Measurements from ENCODE around the gene CACTIN. TPM values are rescaled to one million over a fixed set of nuclear protein-coding genes. Genes with fewer than 3 reads are reported as not detected.

CACTIN gene
- total and polyA plus RNA-seq, 2 of the 8 experiments (the other 6 are each of a cell fraction or from before 2014, with no cell fraction given) = 25.8 to 29.9 TPM

DNA sequence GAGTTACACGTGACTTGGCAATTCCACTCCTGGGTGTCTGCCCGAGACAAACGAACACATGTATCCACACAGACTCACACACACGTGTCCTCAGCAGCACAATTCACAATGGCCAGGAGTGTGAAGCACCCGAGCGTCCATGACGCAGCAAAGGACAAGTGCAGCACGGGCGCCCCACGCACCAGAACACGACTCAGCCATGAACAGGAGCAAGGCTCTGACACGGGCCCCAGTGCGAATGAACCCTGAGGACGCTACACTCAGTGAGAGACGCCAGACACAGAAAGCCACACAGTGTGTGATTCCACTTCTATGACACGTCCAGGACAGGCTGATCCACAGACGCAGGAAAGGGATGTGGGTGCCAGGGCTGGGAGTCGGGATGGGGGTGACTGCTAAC, 37.2 kb upstream of the CACTIN start:
- no peak overlapping the region for H3K4me3 ChIP-seq (ENCODE audit: extremely low read depth in 1 of 4, insufficient read depth in 2 of 4, low read depth in 3 of 4, low read length in 4 of 4)
- no peak for TF ChIP-seq SRF (IDR thresholded peaks at IDR 0.05; ENCODE audit: low read depth, low read length)
- TF ChIP-seq SIRT6 (IDR thresholded peaks at IDR 0.05; ENCODE audit: low read length) = no peak
- TF ChIP-seq CTBP2 (IDR thresholded peaks at IDR 0.05; ENCODE audit: borderline replicate concordance, insufficient read depth, insufficient read length, low read length) = no peak
- TF ChIP-seq POLR2A (IDR thresholded peaks at IDR 0.05; ENCODE audit: control extremely low read depth in 1 of 2, low read depth in 2 of 2, low read length in 2 of 2) = no peak
- TF ChIP-seq HDAC6 (IDR thresholded peaks at IDR 0.05; ENCODE audit: low read depth, low read length) = no peak
- no peak for TF ChIP-seq JUND (IDR thresholded peaks at IDR 0.05; ENCODE audit: low read length)
- TF ChIP-seq SP4 (IDR thresholded peaks at IDR 0.05; ENCODE audit: low read length) = no peak
- TF ChIP-seq BCL11A (IDR thresholded peaks at IDR 0.05; ENCODE audit: low read depth in 2 of 2, low read length in 2 of 2) = no peak
- TF ChIP-seq CHD2 (IDR thresholded peaks at IDR 0.05; ENCODE audit: low read length) = no peak
- TF ChIP-seq POLR2AphosphoS5 (IDR thresholded peaks at IDR 0.05; ENCODE audit: low read depth, low read length) = no peak
- no peak for TF ChIP-seq RBBP5 (IDR thresholded peaks at IDR 0.05; ENCODE audit: borderline replicate concordance, low read depth, low read length)
- TF ChIP-seq HDAC2 (IDR thresholded peaks at IDR 0.05; ENCODE audit: borderline replicate concordance in 1 of 2, low read depth in 2 of 2, low read length in 2 of 2) = no peak
- no peak for TF ChIP-seq CHD1 (IDR thresholded peaks at IDR 0.05; ENCODE audit: low read depth, low read length)

More for the DNA sequence above, 37.2 kb upstream of the CACTIN start:
- no peak overlapping the region for H3K23ac ChIP-seq (ENCODE audit: insufficient read length)
- H3K9ac ChIP-seq (replicated peaks in 1 of 4; ENCODE audit: extremely low read depth in 1 of 4, low read depth in 3 of 4, low read length in 3 of 4) = no peak overlapping the region
- no peak overlapping the region for H3K14ac ChIP-seq (ENCODE audit: insufficient read length)
- H3K23me2 ChIP-seq (ENCODE audit: low read depth, low read length) = peaks cover 2% of the 10 kb centered on the region; the same call in 1 of the 2 replicates
- no peaks in the 10 kb centered on the region for H3K79me2 ChIP-seq (ENCODE audit: control insufficient read depth in 1 of 2, insufficient read depth in 2 of 2, low read length in 2 of 2)
- 91% methylated on average over 18 of the region's 18 CpGs; no CpG with 5 or more reads in 1 of the 2 experiments for WGBS, 2 experiments (ENCODE audit: extremely low coverage in 1 of 2, insufficient coverage in 1 of 2, insufficient read length in 1 of 2, insufficient replicate concordance in 2 of 2, low coverage in 1 of 2, low lambda C conversion rate in 2 of 2, missing lambda C conversion rate in 1 of 2)
- no peaks in the 10 kb centered on the region for H3K27me3 ChIP-seq (replicated peaks in 1 of 4; ENCODE audit: control insufficient read depth in 3 of 4, extremely low read depth in 1 of 4, insufficient read depth in 3 of 4, low read length in 3 of 4)
- H3K36me3 ChIP-seq (ENCODE audit: control insufficient read depth in 2 of 4, insufficient read depth in 4 of 4, low read length in 3 of 4) = peaks cover 0 to 9% (median 7%) of the 10 kb centered on the region in 4 experiments; a peak in 5 of 8 replicates
- no peak overlapping the region for H3K4me2 ChIP-seq (ENCODE audit: insufficient read depth in 1 of 2, low read depth in 2 of 2, low read length in 2 of 2)
- H3K4ac ChIP-seq (replicated peaks; ENCODE audit: insufficient read length, low read depth, low read length) = no peak overlapping the region
- no peaks in the 10 kb centered on the region; a peak in 2 of 7 replicates for H3K4me1 ChIP-seq (replicated peaks in 1 of 4; ENCODE audit: control insufficient read depth in 3 of 4, insufficient read depth in 4 of 4, low read length in 3 of 4)
- H4K20me1 ChIP-seq (replicated peaks in 1 of 2; ENCODE audit: control insufficient read depth in 1 of 2, insufficient read depth in 2 of 2, low read length in 2 of 2) = peaks cover 3 to 32% of the 10 kb centered on the region in 2 experiments
- ChIA-PET POLR2A (ENCODE audit: partially characterized antibody) (no interaction called here), CTCF (ENCODE audit: partially characterized antibody) (interaction anchor here (5.5 to 5.8 kb wide), 2 partner anchors 41 to 55 kb away, joined by 46 to 110 read pairs; partner anchors contain the start of genes PIP5K1C and TJP3)
- H3K18ac ChIP-seq (ENCODE audit: extremely low read depth, low read length) = no peak overlapping the region
- no peak overlapping the region for H3K27ac ChIP-seq (ENCODE audit: low read depth, low read length)
- no peak overlapping the region for H2BK5ac ChIP-seq (ENCODE audit: low read depth, low read length)
- H2BK20ac ChIP-seq (ENCODE audit: low read length) = no peak overlapping the region
- no peak overlapping the region for H2AFZ ChIP-seq (ENCODE audit: low read length)
- H2BK15ac ChIP-seq (ENCODE audit: low read length) = no peak overlapping the region
- no peak overlapping the region for H2AK5ac ChIP-seq (ENCODE audit: low read depth, low read length)
- FAIRE-seq = no peak
- no peak overlapping the region for H4K5ac ChIP-seq (ENCODE audit: insufficient read length, low read depth, low read length)
- H2BK12ac ChIP-seq (ENCODE audit: low read depth, low read length) = no peak overlapping the region
- no peak overlapping the region for H4K8ac ChIP-seq (ENCODE audit: extremely low read depth, insufficient read depth, low read length)
- no peak overlapping the region for H4K91ac ChIP-seq (replicated peaks; ENCODE audit: insufficient read length, low read length)
- H2BK120ac ChIP-seq (replicated peaks; ENCODE audit: low read depth, low read length) = no peak overlapping the region
- no peak overlapping the region for H3K56ac ChIP-seq (replicated peaks; ENCODE audit: insufficient read length, low read depth, low read length)
- H3K79me1 ChIP-seq (ENCODE audit: low read depth, low read length) = no peaks in the 10 kb centered on the region; the same call in 1 of the 2 replicates
- no peak for DNase-seq (ENCODE audit: low read depth in 1 of 2, low spot score in 2 of 2)
- no peaks in the 10 kb centered on the region for H3K9me3 ChIP-seq (ENCODE audit: insufficient read depth in 2 of 2, low read depth in 1 of 2, low read length in 1 of 2)
